ENCODE results near the gene PTTG1IP2. TPM values are rescaled to one million over a fixed set of nuclear protein-coding genes. Genes with fewer than 3 reads are reported as not detected.

Gene PTTG1IP2
- total RNA-seq, 1 experiment from 2014 or later: not detected

- Histone ChIP-seq H3K27ac (ENCODE audit: low read depth, low read length) (no peak overlapping the region), H3K9me3 (ENCODE audit: control insufficient read depth in 1 of 2, insufficient read depth in 1 of 2, low read depth in 1 of 2, low read length in 2 of 2) (no peaks in the 10 kb centered on the region), H3K4me2 (ENCODE audit: low read length) (no peak overlapping the region), H3K27me3 (ENCODE audit: insufficient read depth, low read length) (no peaks in the 10 kb centered on the region), H3K4me1 (ENCODE audit: control insufficient read depth in 1 of 2, insufficient read depth in 2 of 2, low read length in 2 of 2) (peaks cover 0 to 4% of the 10 kb centered on the region in 2 experiments; a peak in 1 of 4 replicates), H3K79me2 (ENCODE audit: insufficient read depth, low read length) (no peaks in the 10 kb centered on the region), H3K9me2 (ENCODE audit: insufficient read depth) (no peaks in the 10 kb centered on the region), H3K4me3 (replicated peaks in 1 of 2; ENCODE audit: low read depth in 1 of 2, low read length in 2 of 2) (no peak overlapping the region), H3K36me3 (ENCODE audit: control insufficient read depth in 1 of 2, insufficient read depth in 2 of 2, low read length in 2 of 2) (no peaks in the 10 kb centered on the region), H4K20me1 (ENCODE audit: insufficient read depth) (no peaks in the 10 kb centered on the region), H3K9ac (ENCODE audit: low read length) (no peak overlapping the region), H2AFZ (ENCODE audit: low read depth, low read length, poor library complexity, severe bottlenecking) (no peak overlapping the region)
- no TSS peak for BruUV-seq (replicated peaks)
- ChIA-PET RAD21 (ENCODE audit: low non-redundant PET in 1 of 2, low total read pairs in 2 of 2, uncharacterized antibody in 2 of 2, unreplicated experiment in 2 of 2) (no interaction called here), CTCF (interaction anchor here (2.5 kb wide), 1 partner anchor 582 kb away, joined by 45 read pairs; no protein-coding TSS in a partner anchor), POLR2A (no interaction called here)
- DNase-seq (ENCODE audit: low read depth, low spot score): no peak
- intact Hi-C loops (cut with micrococcal nuclease): no loop called here
- TF ChIP-seq SIN3A (IDR thresholded peaks at IDR 0.05; ENCODE audit: low read depth) (no peak), SP1 (IDR thresholded peaks at IDR 0.05; ENCODE audit: low read depth) (no peak), CEBPB (IDR thresholded peaks at IDR 0.05; ENCODE audit: low read depth) (no peak), POLR2AphosphoS5 (IDR thresholded peaks at IDR 0.05; ENCODE audit: low read depth, low read length) (no peak), POLR2A (IDR thresholded peaks at IDR 0.05; ENCODE audit: borderline replicate concordance, extremely low read depth, insufficient read depth, insufficient read length) (no peak), CTCF (IDR thresholded peaks at IDR 0.05 in 2 of 3, conservative IDR thresholded peaks at IDR 0.05 in 1 of 3; ENCODE audit: borderline replicate concordance in 1 of 3, insufficient read depth in 1 of 3, low read depth in 2 of 3, low read length in 2 of 3) (no peak), ELF1 (IDR thresholded peaks at IDR 0.05; ENCODE audit: borderline replicate concordance, low read depth) (no peak), ZBTB33 (IDR thresholded peaks at IDR 0.05; ENCODE audit: extremely low read depth, insufficient replicate concordance, low read length) (no peak), JUND (IDR thresholded peaks at IDR 0.05) (no peak), FOSL1 (IDR thresholded peaks at IDR 0.05; ENCODE audit: low read depth) (no peak), SRF (IDR thresholded peaks at IDR 0.05; ENCODE audit: low read depth) (no peak), ZNF274 (IDR thresholded peaks at IDR 0.05; ENCODE audit: low read depth, low read length) (no peak), EGR1 (IDR thresholded peaks at IDR 0.05; ENCODE audit: low read depth) (no peak), MAX (IDR thresholded peaks at IDR 0.05) (no peak), TCF7L2 (IDR thresholded peaks at IDR 0.05; ENCODE audit: borderline replicate concordance, extremely low read depth, insufficient read depth, insufficient read length) (no peak)
- no peak for ATAC-seq
These were observed 15.5 kb upstream of the PTTG1IP2 start for GRCh38 chr7:90453931-90454330.

Measured in HCT116 (cell line).